SK-N-SH (cell line): ENCODE results near the gene FYCO1. TPM values are rescaled to one million over a fixed set of nuclear protein-coding genes. Genes with fewer than 3 reads are reported as not detected.

ENCODE experiments used
- CTCF ChIA-PET: fragments of 300-600, 350-600 bp; formaldehyde crosslinking; extraction: SDS; loops from one replicate; lab custom pipeline; 2021; lab: Yijun Ruan, JAX
- POLR2A ChIA-PET: fragments of 350-600 bp; sonication (Branson Sonifier 250); formaldehyde crosslinking; extraction: SDS; loops from one replicate; lab custom pipeline; 2020; ENCODE audit warnings: antibody characterized with exemption, inconsistent platforms; lab: Yijun Ruan, JAX
- DNase-seq: peaks from one replicate; pipeline ENCODE4 v3.0.0; 2012
- H2AFZ ChIP-seq: fragments of 200-600 bp; sonication (generic); 2 replicates; pipeline ENCODE4 v1.8.1; 2016; ENCODE audit warnings: antibody characterized with exemption, mild to moderate bottlenecking, low read depth
- H3F3A ChIP-seq: fragments of 200-600 bp; sonication (generic); replicated peaks from 2 replicates; pipeline ENCODE3; 2016; ENCODE audit warnings: antibody characterized with exemption, mild to moderate bottlenecking; ENCODE audit not compliant: insufficient read depth
- H3K27ac ChIP-seq, 2 experiments: fragments of 200-500 bp in 1 of 2; fragments of 200-600 bp in 1 of 2; sonication (Bioruptor generic) in 1 of 2; sonication (generic), shearing (Covaris generic) in 1 of 2; 2 replicates each; pipeline versions ENCODE4 v1.5.1 to v1.6.1; 2014 to 2016; ENCODE audit warnings: low read depth in 2 of 2, inconsistent platforms in 1 of 2, low read length in 1 of 2, mild to moderate bottlenecking in 1 of 2, mixed read lengths in 1 of 2
- H3K27me3 ChIP-seq: fragments of 200-600 bp; sonication (generic), shearing (Covaris generic); 2 replicates; pipeline ENCODE4 v1.6.1; 2016; ENCODE audit warnings: mixed run types; ENCODE audit not compliant: insufficient read depth
- H3K36me3 ChIP-seq, 2 experiments: fragments of 200-500 bp in 1 of 2; fragments of 200-600 bp in 1 of 2; sonication (Bioruptor generic) in 1 of 2; sonication (generic) in 1 of 2; replicated peaks in 1 of 2; 2 replicates each; pipeline versions ENCODE3 to v1.5.1; 2014 to 2016; ENCODE audit warnings: low read length in 1 of 2, mild to moderate bottlenecking in 1 of 2; ENCODE audit not compliant: insufficient read depth in 2 of 2, control insufficient read depth in 1 of 2
- H3K4me1 ChIP-seq, 2 experiments: fragments of 200-500 bp in 1 of 2; fragments of 200-600 bp in 1 of 2; sonication (Bioruptor generic) in 1 of 2; sonication (generic), shearing (Covaris generic) in 1 of 2; 2 replicates each; pipeline versions ENCODE4 v1.5.1 to v1.6.1; 2014 to 2016; ENCODE audit warnings: low read depth in 1 of 2, low read length in 1 of 2, mixed run types in 1 of 2; ENCODE audit not compliant: insufficient read depth in 2 of 2, control insufficient read depth in 1 of 2
- H3K4me2 ChIP-seq: fragments of 200-600 bp; sonication (generic), shearing (Covaris generic); 2 replicates; pipeline ENCODE4 v1.6.1; 2017; ENCODE audit warnings: mixed run types
- H3K4me3 ChIP-seq, 2 experiments: fragments of 200-500 bp in 1 of 2; fragments of 200-600 bp in 1 of 2; sonication (Bioruptor generic) in 1 of 2; sonication (generic), shearing (Covaris generic) in 1 of 2; 2 replicates each; pipeline versions ENCODE4 v1.5.1 to v1.8.1; 2014 to 2016; ENCODE audit warnings: low read depth in 2 of 2, inconsistent platforms in 1 of 2, low read length in 1 of 2, mild to moderate bottlenecking in 1 of 2, mixed read lengths in 1 of 2, moderate library complexity in 1 of 2
- H3K79me2 ChIP-seq: fragments of 200-600 bp; sonication (generic); 2 replicates; pipeline ENCODE4 v1.8.1; 2017; ENCODE audit warnings: mild to moderate bottlenecking; ENCODE audit not compliant: insufficient read depth
- H3K9ac ChIP-seq: fragments of 200-600 bp; sonication (generic); 2 replicates; pipeline ENCODE4 v1.6.1; 2017; ENCODE audit warnings: mixed run types
- H3K9me2 ChIP-seq: fragments of 200-600 bp; sonication (generic); 2 replicates; pipeline ENCODE4 v1.6.1; 2017; ENCODE audit warnings: mixed run types
- H3K9me3 ChIP-seq: fragments of 200-600 bp; sonication (generic); 2 replicates; pipeline ENCODE4 v1.6.1; 2017; ENCODE audit warnings: mixed run types, mild to moderate bottlenecking, moderate library complexity
- H4K20me1 ChIP-seq: fragments of 200-600 bp; sonication (generic); 2 replicates; pipeline ENCODE4 v1.6.1; 2017; ENCODE audit warnings: mild to moderate bottlenecking, mixed run types; ENCODE audit not compliant: insufficient read depth
- ELF1 ChIP-seq: IDR thresholded peaks from 2 replicates; pipeline ENCODE4 v1.4.0; 2012
- EP300 ChIP-seq, 2 experiments: IDR thresholded peaks; 2 replicates each; pipeline versions ENCODE4 v1.4.0 to v1.6.1; 2012; ENCODE audit warnings: borderline replicate concordance in 1 of 2, low read depth in 1 of 2, low read length in 1 of 2
- FOXJ3 ChIP-seq: sonication (generic); formaldehyde crosslinking; IDR thresholded peaks from 2 replicates; pipeline ENCODE4 v1.5.1; 2020; ENCODE audit warnings: mild to moderate bottlenecking, missing genetic modification reagents
- GABPA ChIP-seq: IDR thresholded peaks from 2 replicates; pipeline ENCODE4 v1.4.0; 2012; ENCODE audit warnings: low read depth, mild to moderate bottlenecking
- GATA2 ChIP-seq: sonication (generic); formaldehyde crosslinking; IDR thresholded peaks from 2 replicates; pipeline ENCODE4 v1.5.0; 2020; ENCODE audit warnings: mild to moderate bottlenecking, missing genetic modification reagents
- JUND ChIP-seq: IDR thresholded peaks from 2 replicates; pipeline ENCODE4 v1.4.0; 2012
- NFIC ChIP-seq: IDR thresholded peaks from 2 replicates; pipeline ENCODE4 v1.4.0; 2012; ENCODE audit warnings: borderline replicate concordance
- NRF1 ChIP-seq: IDR thresholded peaks from 2 replicates; pipeline ENCODE4 v1.6.1; 2012; ENCODE audit warnings: low read depth, mild to moderate bottlenecking, low read length
- POLR2AphosphoS5 ChIP-seq: IDR thresholded peaks from 2 replicates; pipeline ENCODE4 v1.6.1; 2012; ENCODE audit warnings: low read depth, low read length
- RAD21 ChIP-seq: IDR thresholded peaks from 2 replicates; pipeline ENCODE4 v1.6.1; 2012; ENCODE audit warnings: mild to moderate bottlenecking, low read length
- RCOR1 ChIP-seq: fragments of 150-350 bp; IDR thresholded peaks from 2 replicates; pipeline ENCODE4 v1.6.1; 2017; ENCODE audit warnings: antibody characterized with exemption, low read length
- REST ChIP-seq: IDR thresholded peaks from 2 replicates; pipeline ENCODE4 v1.6.1; 2012; ENCODE audit warnings: mild to moderate bottlenecking, low read depth, low read length, moderate library complexity
- RXRA ChIP-seq: IDR thresholded peaks from 2 replicates; pipeline ENCODE4 v1.4.0; 2012; ENCODE audit warnings: low read depth, mild to moderate bottlenecking, borderline replicate concordance
- SIN3A ChIP-seq: IDR thresholded peaks from 2 replicates; pipeline ENCODE4 v1.6.1; 2012; ENCODE audit warnings: low read depth, mild to moderate bottlenecking, low read length, moderate library complexity, borderline replicate concordance
- TCF12 ChIP-seq: IDR thresholded peaks from 2 replicates; pipeline ENCODE4 v1.4.0; 2012
- USF2 ChIP-seq: fragments of 150-350 bp; IDR thresholded peaks from 2 replicates; pipeline ENCODE4 v1.6.1; 2017; ENCODE audit warnings: antibody characterized with exemption, low read length, low read depth, borderline replicate concordance
- YY1 ChIP-seq: IDR thresholded peaks from 2 replicates; pipeline ENCODE4 v1.4.0; 2012; ENCODE audit warnings: low read depth, mild to moderate bottlenecking
- ZBTB33 ChIP-seq: IDR thresholded peaks from 2 replicates; pipeline ENCODE4 v1.4.0; 2012; ENCODE audit warnings: low read depth, borderline replicate concordance
- WGBS: methylation state at CpG from one replicate; pipeline ENCODE4 v1.1.6; 2017; ENCODE audit warnings: low lambda C conversion rate; 5-methylcytosine and 5-hydroxymethylcytosine counted together
- polyA plus RNA-seq, 3 experiments: library from polyadenylated mRNA; depleted of rRNA; stranded (reverse); fragments of >200 nt; gene quantifications; 2 replicates each; pipeline ENCODE4 v1.2.3, GENCODE V29; 2012
- TF ChIP-seq, protein P1 (sequence below): fragments of 200-600 bp; sonication (generic); IDR thresholded peaks from 2 replicates; pipeline ENCODE4 v1.6.1; 2017; ENCODE audit warnings: antibody characterized with exemption, mild to moderate bottlenecking, moderate library complexity

FYCO1 gene
- polyA plus RNA-seq, 1 of the 3 experiments (the other 2 are of a cell fraction): 5.5 TPM

DNA sequence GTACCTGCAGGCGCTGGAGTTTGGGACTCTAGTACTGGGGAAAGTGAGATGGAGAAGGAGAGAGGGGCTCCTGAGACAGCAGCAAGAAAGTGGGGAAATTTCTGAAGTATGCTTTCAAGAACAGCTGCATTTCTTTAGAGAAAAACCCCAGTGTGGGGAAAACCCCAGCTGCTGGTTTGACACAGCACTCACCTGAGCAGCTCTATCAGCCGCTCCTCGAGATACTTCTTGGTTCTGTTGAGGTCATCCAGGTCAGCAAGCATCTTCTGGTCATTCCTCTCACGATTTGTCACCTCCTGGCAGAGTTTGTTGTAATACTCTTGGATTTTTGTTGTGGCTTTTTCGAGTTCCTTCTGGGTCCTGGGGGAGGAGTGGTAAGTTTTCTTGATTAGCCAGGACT is 33.6 kb downstream of the FYCO1 start:
- TF ChIP-seq NFIC (no peak), RCOR1 (no peak), USF2 (no peak), NRF1 (no peak), RXRA (no peak), SIN3A (no peak), FOXJ3 (CRISPR knock-in tag) (no peak), GATA2 (CRISPR knock-in tag) (no peak), YY1 (no peak), REST (no peak), TCF12 (no peak), JUND (no peak), POLR2AphosphoS5 (no peak), GABPA (no peak), RAD21 (no peak), ZBTB33 (no peak), EP300 (IDR thresholded peaks at IDR 0.05; ENCODE audit: borderline replicate concordance in 1 of 2, low read depth in 1 of 2, low read length in 1 of 2) (no peak), ELF1 (no peak)
- TF ChIP-seq, protein P1, sequence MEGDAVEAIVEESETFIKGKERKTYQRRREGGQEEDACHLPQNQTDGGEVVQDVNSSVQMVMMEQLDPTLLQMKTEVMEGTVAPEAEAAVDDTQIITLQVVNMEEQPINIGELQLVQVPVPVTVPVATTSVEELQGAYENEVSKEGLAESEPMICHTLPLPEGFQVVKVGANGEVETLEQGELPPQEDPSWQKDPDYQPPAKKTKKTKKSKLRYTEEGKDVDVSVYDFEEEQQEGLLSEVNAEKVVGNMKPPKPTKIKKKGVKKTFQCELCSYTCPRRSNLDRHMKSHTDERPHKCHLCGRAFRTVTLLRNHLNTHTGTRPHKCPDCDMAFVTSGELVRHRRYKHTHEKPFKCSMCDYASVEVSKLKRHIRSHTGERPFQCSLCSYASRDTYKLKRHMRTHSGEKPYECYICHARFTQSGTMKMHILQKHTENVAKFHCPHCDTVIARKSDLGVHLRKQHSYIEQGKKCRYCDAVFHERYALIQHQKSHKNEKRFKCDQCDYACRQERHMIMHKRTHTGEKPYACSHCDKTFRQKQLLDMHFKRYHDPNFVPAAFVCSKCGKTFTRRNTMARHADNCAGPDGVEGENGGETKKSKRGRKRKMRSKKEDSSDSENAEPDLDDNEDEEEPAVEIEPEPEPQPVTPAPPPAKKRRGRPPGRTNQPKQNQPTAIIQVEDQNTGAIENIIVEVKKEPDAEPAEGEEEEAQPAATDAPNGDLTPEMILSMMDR: no peak
- Histone ChIP-seq H3K36me3 (peaks cover 36 to 81% of the 10 kb centered on the region in 2 experiments), H3K9me2 (no peaks in the 10 kb centered on the region), H3K4me3 (no peak overlapping the region), H3F3A (no peaks in the 10 kb centered on the region), H3K27ac (no peak overlapping the region), H3K27me3 (no peaks in the 10 kb centered on the region), H3K4me1 (no peaks in the 10 kb centered on the region), H3K9ac (no peak overlapping the region), H3K9me3 (no peaks in the 10 kb centered on the region), H4K20me1 (no peaks in the 10 kb centered on the region), H3K79me2 (no peaks in the 10 kb centered on the region), H2AFZ (no peak overlapping the region), H3K4me2 (no peak overlapping the region)
- DNase-seq: no peak
- CTCF ChIA-PET: interaction anchor here (1.3 to 8.4 kb wide), 2 partner anchors 33 to 116 kb away, joined by 3 to 60 read pairs; no protein-coding TSS in a partner anchor
- POLR2A ChIA-PET: no interaction called here
- WGBS: 92% methylated on average over 5 of the region's 5 CpGs
